GM15510 (cell line): ENCODE measurements around the gene NFIB.

Source experiments
- POLR2A ChIP-seq: IDR thresholded peaks from 3 replicates; pipeline ENCODE4 v1.6.1; 2011; ENCODE audit warnings: borderline replicate concordance; ENCODE audit not compliant: insufficient read length; ENCODE audit errors: extremely low read depth

The NFIB gene

DNA sequence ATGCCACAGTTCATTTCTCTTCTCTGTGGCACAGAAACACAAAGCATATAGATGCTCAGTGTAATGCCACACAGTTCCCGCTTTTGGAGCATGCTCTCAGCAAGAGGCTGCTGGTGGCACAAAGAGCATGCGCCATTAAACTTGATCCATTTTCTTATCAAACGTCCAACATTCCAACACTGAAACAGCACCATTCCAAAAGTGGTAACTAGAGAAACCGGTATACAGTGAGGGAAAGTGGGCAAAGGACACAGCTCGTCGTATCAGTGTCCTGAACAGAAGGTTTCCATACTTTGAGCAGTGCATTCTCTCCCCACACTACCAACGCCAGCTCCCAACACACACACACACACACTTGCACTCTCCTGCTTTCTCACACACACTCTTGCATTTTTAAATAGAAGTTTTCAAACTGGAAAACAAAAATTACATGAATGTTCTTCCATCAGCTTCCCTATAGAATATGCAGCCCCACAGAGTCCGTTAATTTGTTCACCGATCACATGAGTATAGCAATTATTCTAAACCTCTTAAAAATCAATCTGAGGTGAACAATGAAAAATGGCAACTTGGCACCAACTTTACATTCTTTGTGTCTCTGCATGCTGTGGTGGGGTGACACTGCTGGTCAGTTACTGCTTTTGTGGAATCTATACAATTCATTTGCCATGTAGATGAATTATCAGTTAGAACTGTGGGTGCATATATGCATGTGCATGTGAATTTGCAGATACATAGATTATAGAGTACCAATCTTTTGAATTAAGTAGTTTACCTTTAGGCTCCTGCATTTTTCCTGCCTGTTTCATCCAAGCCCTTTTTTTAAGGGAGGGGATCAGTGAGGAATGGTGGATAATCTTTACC, 5.7 kb downstream of the NFIB start:
- TF ChIP-seq POLR2A = no peak

DNA sequence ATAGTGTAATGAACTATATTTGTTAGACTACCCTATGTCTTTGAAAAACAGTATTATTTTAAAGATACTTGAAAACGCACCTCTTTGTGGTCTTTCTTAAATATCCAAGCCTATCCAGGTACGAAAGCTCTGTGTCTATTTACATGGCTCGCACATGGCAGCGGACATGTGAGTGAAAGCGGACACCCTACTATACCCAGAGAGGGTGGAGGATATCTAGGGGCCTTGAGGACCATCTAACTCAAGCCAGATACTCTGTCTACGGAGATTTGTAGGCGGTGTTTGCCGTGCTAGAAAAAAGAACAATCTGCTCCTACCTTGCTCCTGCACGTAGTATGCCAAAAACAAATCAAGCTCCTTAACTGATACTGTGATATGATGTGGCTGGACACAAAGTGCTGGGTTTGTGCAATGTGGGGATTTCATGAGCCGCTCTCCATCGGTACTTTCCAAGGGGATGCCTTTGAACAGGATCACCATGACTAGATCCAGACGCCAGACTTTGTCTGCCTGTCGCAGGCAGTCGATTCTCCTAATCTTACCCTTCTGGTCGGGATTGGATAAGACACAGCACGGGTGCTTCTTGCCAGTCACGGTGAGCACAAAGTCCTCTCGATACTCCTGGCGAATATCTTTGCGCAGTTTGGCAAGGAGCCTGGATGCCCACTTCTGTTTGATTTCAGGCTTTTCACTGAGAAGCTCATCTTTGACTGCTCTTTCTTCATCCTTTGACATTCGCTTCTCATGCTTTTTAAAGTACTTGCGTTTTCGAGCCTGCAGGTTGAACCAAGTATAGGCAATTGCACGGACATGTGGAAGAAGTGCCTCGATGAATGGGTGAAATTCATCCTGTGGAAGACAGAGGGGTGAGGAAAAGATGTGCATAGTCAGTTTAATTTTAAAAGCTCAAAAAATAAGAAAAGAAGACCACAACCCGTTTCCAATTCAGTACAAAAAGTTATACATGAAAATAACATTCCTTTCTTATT, 7.0 kb downstream of the NFIB start:
- TF ChIP-seq POLR2A = no peak

DNA sequence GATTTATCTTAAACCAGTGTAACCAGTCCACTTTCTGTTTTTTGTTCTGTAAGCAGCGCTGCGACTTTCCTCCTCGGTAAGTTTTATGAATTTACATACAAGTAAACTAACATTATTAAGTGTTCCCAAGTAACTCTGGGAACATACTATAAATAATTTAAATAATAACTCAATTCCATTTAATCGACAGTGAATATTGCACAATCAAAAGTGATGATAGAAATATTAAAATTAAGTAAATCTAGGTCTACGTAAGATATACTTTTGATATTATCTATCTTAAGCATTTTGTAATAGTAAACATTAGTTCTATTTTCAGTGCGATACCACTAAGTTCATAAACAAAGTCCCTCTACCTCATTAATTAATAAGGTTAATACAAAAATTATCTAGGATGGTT, 7.8 kb downstream of the NFIB start:
- no peak for TF ChIP-seq POLR2A

DNA sequence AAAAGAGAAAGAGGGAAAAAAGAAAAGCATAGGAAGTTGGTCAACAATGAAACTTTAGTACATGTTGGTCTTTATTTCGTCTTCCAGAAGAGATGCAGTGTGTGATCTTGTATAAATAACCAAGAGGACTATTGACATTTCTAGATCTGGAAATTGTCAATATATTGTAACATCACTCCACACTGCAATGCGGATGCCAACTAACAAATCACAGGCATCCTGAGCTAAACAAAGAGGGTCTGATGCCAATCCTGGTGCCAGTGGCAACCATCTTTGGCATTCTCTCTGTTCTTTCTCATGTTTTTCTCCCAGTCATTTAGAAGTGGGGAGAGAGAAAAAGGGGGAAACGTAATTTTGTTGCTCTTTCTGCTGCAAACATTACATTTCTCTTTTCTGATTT, 9.7 kb downstream of the NFIB start:
- no peak for TF ChIP-seq POLR2A

DNA sequence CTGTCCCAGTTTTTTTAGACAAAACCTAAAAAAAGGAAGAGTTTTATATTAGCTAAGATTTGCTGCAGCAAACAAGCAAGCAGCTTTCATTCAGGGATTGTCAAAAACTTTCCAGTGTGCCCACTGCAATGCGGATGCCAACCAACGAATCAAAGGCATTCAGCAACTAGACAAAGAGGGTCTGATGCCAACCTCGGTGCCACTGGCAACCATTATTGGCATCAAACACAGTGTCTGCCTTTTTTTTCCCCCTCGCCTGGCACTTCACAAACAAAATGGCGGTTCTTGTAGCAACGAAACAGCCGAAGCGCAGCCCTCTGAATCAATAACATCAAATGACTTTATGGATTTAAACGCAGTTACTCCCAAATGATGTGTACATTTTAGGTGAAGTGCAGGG, 10.4 kb downstream of the NFIB start:
- TF ChIP-seq POLR2A = no peak

DNA sequence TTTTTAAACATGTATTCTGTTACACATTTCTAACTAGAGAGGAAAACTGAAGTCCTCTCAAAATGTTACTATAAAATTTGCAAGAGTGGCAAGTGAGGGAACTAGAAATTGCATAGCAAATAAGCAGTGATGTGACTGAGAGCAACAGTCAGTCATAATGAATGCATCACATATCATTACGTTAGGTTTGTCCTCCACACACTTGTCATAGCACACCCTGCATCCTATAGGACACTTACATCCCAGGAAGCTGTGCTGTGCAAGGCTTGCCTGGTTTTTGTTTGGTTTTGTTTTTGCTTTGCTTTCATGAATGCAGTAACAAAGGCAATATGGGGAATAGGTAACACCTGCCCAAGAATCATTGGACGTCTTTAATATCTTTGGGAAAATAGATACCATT, 10.8 kb downstream of the NFIB start:
- no peak for TF ChIP-seq POLR2A

DNA sequence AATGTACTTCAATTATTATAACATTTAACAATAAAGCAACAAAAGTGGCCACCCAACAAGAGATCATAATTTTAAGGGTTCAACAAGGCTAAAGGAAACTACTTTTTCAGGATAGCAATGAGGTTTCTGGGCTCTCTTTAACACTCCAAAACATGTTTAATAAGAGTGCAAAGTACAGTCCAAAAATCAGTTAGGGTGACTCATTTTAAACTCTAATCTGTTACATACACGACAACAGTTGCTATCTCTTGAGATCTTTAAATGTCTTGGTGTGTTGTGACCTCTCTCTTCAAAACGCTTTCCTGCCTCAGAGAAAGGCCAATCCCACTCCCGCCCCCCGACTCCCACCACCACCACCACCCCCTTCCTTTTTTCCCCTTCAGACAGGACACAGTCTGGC, 11.5 kb downstream of the NFIB start:
- no peak for TF ChIP-seq POLR2A

DNA sequence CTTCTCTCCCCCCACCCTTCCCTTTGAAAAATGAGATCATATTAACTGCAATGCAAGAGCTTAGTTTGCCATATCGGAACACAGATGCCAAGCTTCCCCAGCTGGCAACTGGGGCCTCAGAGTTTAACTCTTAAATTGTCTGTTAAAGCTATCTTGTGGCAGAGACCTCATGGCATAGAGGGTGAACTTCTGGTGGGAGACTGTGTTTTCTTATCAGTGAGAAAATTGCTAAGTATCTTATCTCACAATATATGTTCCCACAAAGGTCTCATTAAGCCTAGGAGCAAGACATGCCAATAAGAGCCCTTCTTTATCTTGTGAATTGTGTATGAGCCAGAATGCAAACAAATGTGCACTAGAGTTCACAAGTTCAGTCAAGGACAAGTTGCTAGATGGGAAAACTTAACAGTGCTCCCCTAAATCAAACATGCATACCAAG, 12.3 kb downstream of the NFIB start:
- no peak for TF ChIP-seq POLR2A

DNA sequence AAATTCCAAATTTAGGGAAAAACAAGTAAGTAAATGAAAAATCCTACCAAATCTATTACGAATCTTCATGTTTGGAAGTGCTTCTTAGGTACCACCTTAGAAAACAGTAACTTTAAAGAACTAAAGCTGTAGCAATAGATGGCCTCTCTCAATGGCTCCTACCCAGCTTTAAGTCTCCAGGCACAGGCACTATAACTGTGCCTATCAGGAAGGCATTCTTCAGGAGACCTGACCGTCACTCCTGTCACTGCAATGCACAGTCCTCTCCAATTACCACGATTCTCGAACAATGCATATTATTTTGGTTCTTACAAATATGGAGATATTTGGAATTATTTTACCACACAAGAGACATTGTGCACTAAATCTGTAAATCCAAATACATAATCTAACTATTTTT, 12.9 kb downstream of the NFIB start:
- TF ChIP-seq POLR2A = no peak

DNA sequence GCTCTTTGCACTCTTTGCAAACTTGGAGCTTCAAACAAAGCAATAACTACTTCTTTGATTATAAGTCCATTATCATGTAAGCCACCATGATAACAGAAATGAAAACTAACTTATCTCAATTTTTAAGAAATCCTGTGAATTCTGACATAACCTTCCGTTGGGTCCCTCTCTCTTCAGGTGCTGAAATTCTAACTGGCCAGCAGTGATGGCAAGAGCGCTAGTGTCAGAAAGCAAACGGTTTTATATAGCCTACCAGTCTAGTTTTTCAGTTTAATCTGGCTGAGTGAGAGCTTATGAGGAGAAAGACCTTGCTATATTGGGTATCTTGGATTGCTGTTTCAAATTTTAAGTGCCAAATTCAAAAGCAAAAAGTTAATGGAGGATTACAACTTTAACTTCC, 13.4 kb downstream of the NFIB start:
- no peak for TF ChIP-seq POLR2A

DNA sequence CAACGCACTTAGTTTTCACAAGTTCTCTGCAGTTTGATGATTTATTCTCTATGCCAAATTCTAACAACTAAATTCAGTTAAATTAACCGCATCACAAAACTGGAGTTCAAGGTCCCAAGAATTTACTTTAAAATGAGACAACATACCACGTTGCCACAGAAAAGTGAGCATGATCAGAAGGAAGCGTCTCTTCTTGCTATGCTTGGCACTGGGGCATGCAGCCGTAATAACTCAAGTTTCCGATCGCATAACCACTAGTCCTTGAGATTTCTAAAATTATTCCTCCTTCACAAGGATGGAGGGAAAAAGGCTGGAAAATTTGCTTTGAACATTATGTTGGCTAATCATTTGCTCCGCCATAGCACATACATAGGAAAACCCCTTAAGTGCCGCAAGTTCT, 13.9 kb downstream of the NFIB start:
- no peak for TF ChIP-seq POLR2A

DNA sequence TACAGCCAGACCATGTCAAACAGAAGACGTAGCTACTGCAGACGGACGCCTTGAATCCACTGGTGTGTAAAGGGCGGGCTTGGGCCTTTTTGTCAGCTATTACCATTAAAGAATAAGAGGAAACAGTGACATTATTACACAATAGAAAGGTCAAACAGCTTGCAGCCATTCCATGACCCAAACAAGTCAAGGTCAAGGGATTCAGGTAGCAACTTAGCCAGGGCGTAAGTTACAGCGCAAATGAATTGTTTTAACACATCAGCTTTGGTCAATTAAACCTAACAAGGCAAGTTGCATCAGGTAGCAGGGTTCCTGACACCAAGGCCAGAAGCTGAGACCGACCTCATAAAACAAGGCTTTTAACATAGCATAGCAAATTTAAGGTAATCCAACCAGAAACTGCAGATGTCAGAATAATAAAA, 15.3 kb downstream of the NFIB start:
- no peak for TF ChIP-seq POLR2A

DNA sequence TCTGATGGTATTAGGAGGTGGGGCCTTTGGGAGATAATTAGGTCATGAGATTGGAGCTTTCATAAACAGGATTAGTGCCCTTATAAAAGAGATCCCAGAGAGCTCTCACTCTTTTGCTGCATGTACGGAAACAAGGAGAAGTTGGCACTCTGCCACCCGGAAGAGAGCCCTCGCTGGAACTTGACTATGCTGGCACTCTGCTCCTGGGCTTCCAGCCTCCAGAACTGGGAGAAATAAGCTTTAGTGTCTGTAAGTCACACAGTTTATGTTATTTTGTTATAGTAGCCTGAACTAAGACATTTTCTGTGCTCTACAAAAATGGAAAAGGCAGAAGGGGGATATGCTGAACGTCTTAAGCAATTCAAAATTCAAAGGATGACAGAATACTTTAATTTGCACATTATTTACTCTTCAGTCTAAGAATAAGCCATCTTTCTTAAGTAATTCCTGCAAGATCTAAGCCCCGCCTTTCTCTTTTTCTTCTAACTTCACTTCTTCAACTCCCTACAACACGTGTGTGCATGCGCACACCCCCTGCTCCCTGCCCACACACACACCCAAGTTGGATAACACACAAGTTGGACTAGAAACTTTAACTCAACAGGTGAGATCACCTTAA, 17.3 kb downstream of the NFIB start:
- no peak for TF ChIP-seq POLR2A

DNA sequence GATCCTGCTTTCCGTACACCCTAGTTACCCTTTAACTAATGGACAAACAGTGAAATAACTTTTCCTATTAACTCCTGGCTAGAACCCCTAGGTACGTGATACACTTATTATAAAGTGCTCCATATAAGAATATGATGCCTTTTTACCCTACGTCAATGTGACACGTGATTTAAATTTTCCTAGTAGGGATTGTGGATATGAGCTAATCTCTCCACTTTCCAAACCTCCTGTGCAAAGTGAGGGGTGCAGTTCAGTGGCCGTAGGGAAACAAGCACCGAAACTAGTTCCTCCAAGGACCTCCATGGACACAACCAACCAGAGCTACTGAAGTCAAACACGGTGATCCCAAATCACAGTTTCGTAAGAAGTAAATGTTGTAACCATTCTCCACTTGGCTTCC, 19.3 kb downstream of the NFIB start:
- no peak for TF ChIP-seq POLR2A

DNA sequence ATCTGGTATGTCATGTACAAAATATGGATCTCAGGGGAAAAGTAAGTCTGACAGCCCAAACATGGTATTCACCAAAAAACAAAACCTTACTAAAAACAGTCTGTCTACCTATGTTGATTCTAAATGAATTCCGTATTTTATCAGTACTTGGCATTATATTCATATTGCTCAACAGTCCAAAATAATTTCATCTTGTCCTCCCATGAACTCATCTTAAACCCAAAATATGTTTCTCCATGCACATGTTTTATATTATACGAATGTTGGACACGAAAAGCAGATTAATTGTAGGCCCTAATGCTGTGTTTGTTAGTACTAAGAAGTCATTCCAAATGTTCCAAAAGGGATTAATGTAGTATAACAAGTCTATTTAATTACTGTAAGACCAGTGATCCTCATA, 20.1 kb downstream of the NFIB start:
- TF ChIP-seq POLR2A = no peak
